Activated CD4-positive, alpha-beta T cell treated with anti-CD3 and anti-CD28 coated beads, Interleukin-2, amount 10 ng/mL, durations not matched to agents 24 days and 14 days (primary cell): ENCODE data around the gene PEX6. TPM values are rescaled to one million over a fixed set of nuclear protein-coding genes. Genes with fewer than 3 reads are reported as not detected.

Source experiments
- DNase-seq: peaks from one replicate; pipeline ENCODE4 v3.0.0; 2022
- H3K27ac Mint-ChIP-seq: one replicate; pipeline ENCODE4 v1.8.0; 2022; ENCODE audit warnings: mild to moderate bottlenecking, mixed read lengths
- H3K27me3 Mint-ChIP-seq: one replicate; pipeline ENCODE4 v1.8.0; 2022; ENCODE audit warnings: mixed read lengths
- H3K36me3 Mint-ChIP-seq: one replicate; pipeline ENCODE4 v1.8.0; 2022; ENCODE audit warnings: low read depth, mild to moderate bottlenecking, mixed read lengths
- H3K4me1 Mint-ChIP-seq: one replicate; pipeline ENCODE4 v1.8.0; 2021; ENCODE audit warnings: mixed read lengths
- H3K4me3 Mint-ChIP-seq: one replicate; pipeline ENCODE4 v1.8.0; 2022; ENCODE audit warnings: mild to moderate bottlenecking, moderate library complexity, mixed read lengths
- H3K9me3 Mint-ChIP-seq: one replicate; pipeline ENCODE4 v1.8.0; 2021; ENCODE audit warnings: mixed read lengths
- intact Hi-C: fragments of 100-400 bp; cut with micrococcal nuclease; formaldehyde crosslinking; loops from one replicate; pipeline ENCODE4 v1.15.1; 2023
- total RNA-seq: library from RNA; stranded (reverse); gene quantifications from 2 replicates; pipeline ENCODE4 v1.2.3, GENCODE V29; 2022

Gene PEX6
- total RNA-seq, 1 donor from 2014 or later: 24.1 TPM

GRCh38 chr6:42984924-42985475 lies 6.0 kb upstream of the PEX6 start:
- H3K36me3 Mint-ChIP-seq: peaks cover 21% of the 10 kb centered on the region
- H3K9me3 Mint-ChIP-seq: no peaks in the 10 kb centered on the region
- peaks cover 46% of the 10 kb centered on the region for H3K4me1 Mint-ChIP-seq
- peak overlapping the region; percentile 91 for H3K27ac Mint-ChIP-seq
- no peaks in the 10 kb centered on the region for H3K27me3 Mint-ChIP-seq
- peak; percentile 81 for DNase-seq
- intact Hi-C loops: loop anchor here (1.0 to 2.0 kb wide), 5 partner anchors 28 to 238 kb away; partner anchors contain the start of genes CNPY3, KLC4, MEA1 and MRPL2
- peak overlapping the region; percentile 98 for H3K4me3 Mint-ChIP-seq

- Mint-ChIP-seq H3K27ac (peak within 1 kb of the TSS; percentile 91), H3K4me3 (peak within 1 kb of the TSS; percentile 98), H3K4me1 (peaks cover 54% of the 10 kb centered on the region), H3K36me3 (peaks cover 17% of the 10 kb centered on the region), H3K9me3 (no peaks in the 10 kb centered on the region), H3K27me3 (no peaks in the 10 kb centered on the region)
- peak; percentile 99 for DNase-seq
- intact Hi-C loops: loop anchor here (1.0 to 2.0 kb wide), 5 partner anchors 29 to 237 kb away; partner anchors contain the start of genes CNPY3, KLC4, MEA1 and MRPL2
These were observed 5.3 kb upstream of the PEX6 start, which contains the start of gene PPP2R5D for GRCh38 chr6:42984001-42984923. TSS of gene PPP2R5D (plus strand) at chr6:42984570. CDS start at chr6:42984678, 108 bp downstream.

- Mint-ChIP-seq H3K36me3 (peaks cover 8% of the 10 kb centered on the region), H3K4me3 (peak overlapping the region; percentile 1), H3K9me3 (no peaks in the 10 kb centered on the region), H3K27ac (peak overlapping the region; percentile 17), H3K4me1 (peaks cover 47% of the 10 kb centered on the region), H3K27me3 (no peaks in the 10 kb centered on the region)
- intact Hi-C loops: no loop called here
- DNase-seq: no peak
These were observed 2.9 kb upstream of the PEX6 start for GRCh38 chr6:42981836-42982235.

GRCh38 chr6:42979523-42980177 lies 669 bp upstream of the PEX6 start:
- no peaks in the 10 kb centered on the region for H3K27me3 Mint-ChIP-seq
- peak overlapping the region; percentile 91 for H3K4me3 Mint-ChIP-seq
- intact Hi-C loops: loop anchor here (1.0 to 5.0 kb wide), 3 partner anchors 35 to 73 kb away; partner anchors contain the start of genes CNPY3, CUL7 and KLHDC3
- H3K4me1 Mint-ChIP-seq: peaks cover 35% of the 10 kb centered on the region
- peak; percentile 64 for DNase-seq
- peak overlapping the region; percentile 97 for H3K27ac Mint-ChIP-seq
- no peaks in the 10 kb centered on the region for H3K9me3 Mint-ChIP-seq
- peaks cover 13% of the 10 kb centered on the region for H3K36me3 Mint-ChIP-seq

GRCh38 chr6:42978487-42978838 lies 518 bp downstream of the PEX6 start:
- Mint-ChIP-seq H3K4me1 (peaks cover 33% of the 10 kb centered on the region), H3K36me3 (peaks cover 17% of the 10 kb centered on the region), H3K27me3 (no peaks in the 10 kb centered on the region), H3K4me3 (peak overlapping the region; percentile 91), H3K27ac (peak overlapping the region; percentile 74), H3K9me3 (no peaks in the 10 kb centered on the region)
- DNase-seq: peak; percentile 68
- intact Hi-C loops: loop anchor here (5.0 kb wide), 1 partner anchor 74 kb away; the partner anchor contains the start of gene CUL7

- Mint-ChIP-seq H3K27ac (peak overlapping the region; percentile 69), H3K36me3 (peaks cover 25% of the 10 kb centered on the region), H3K4me3 (no peak overlapping the region), H3K4me1 (peaks cover 27% of the 10 kb centered on the region), H3K9me3 (no peaks in the 10 kb centered on the region), H3K27me3 (no peaks in the 10 kb centered on the region)
- DNase-seq: no peak
- intact Hi-C loops: loop anchor here (5.0 kb wide), 1 partner anchor 77 kb away; the partner anchor contains the start of gene CUL7
These were observed 4.0 kb downstream of the PEX6 start for GRCh38 chr6:42974919-42975505.

GRCh38 chr6:42973926-42974325 lies 5.1 kb downstream of the PEX6 start:
- Mint-ChIP-seq H3K4me1 (peaks cover 18% of the 10 kb centered on the region), H3K9me3 (no peaks in the 10 kb centered on the region), H3K27me3 (no peaks in the 10 kb centered on the region), H3K36me3 (peaks cover 28% of the 10 kb centered on the region), H3K4me3 (no peak overlapping the region), H3K27ac (peak overlapping the region; percentile 62)
- intact Hi-C loops: no loop called here
- no peak for DNase-seq

- intact Hi-C loops: no loop called here
- Mint-ChIP-seq H3K27ac (no peak overlapping the region), H3K4me1 (peaks cover 10% of the 10 kb centered on the region), H3K36me3 (peaks cover 27% of the 10 kb centered on the region), H3K27me3 (no peaks in the 10 kb centered on the region), H3K4me3 (no peak overlapping the region), H3K9me3 (no peaks in the 10 kb centered on the region)
- DNase-seq: no peak
These were observed 7.1 kb downstream of the PEX6 start for GRCh38 chr6:42971746-42972327.

GRCh38 chr6:42970871-42971612 lies 7.9 kb downstream of the PEX6 start:
- Mint-ChIP-seq H3K4me3 (no peak overlapping the region), H3K36me3 (peaks cover 27% of the 10 kb centered on the region), H3K4me1 (peaks cover 9% of the 10 kb centered on the region), H3K27me3 (no peaks in the 10 kb centered on the region), H3K9me3 (no peaks in the 10 kb centered on the region), H3K27ac (no peak overlapping the region)
- no peak for DNase-seq
- intact Hi-C loops: no loop called here

GRCh38 chr6:42969934-42970333 lies 9.0 kb downstream of the PEX6 start:
- no peak for DNase-seq
- Mint-ChIP-seq H3K36me3 (peaks cover 29% of the 10 kb centered on the region), H3K4me3 (no peak overlapping the region), H3K27me3 (no peaks in the 10 kb centered on the region), H3K4me1 (peaks cover 7% of the 10 kb centered on the region), H3K27ac (no peak overlapping the region), H3K9me3 (no peaks in the 10 kb centered on the region)
- intact Hi-C loops: no loop called here

- no peak overlapping the region for H3K27ac Mint-ChIP-seq
- H3K4me1 Mint-ChIP-seq: peaks cover 5% of the 10 kb centered on the region
- H3K27me3 Mint-ChIP-seq: no peaks in the 10 kb centered on the region
- H3K36me3 Mint-ChIP-seq: peaks cover 30% of the 10 kb centered on the region
- no peak overlapping the region for H3K4me3 Mint-ChIP-seq
- H3K9me3 Mint-ChIP-seq: no peaks in the 10 kb centered on the region
- DNase-seq: no peak
- intact Hi-C loops: no loop called here
These were observed 9.6 kb downstream of the PEX6 start for GRCh38 chr6:42969431-42969830.

GRCh38 chr6:42968783-42969182 lies 10.2 kb downstream of the PEX6 start:
- Mint-ChIP-seq H3K27ac (no peak overlapping the region), H3K27me3 (no peaks in the 10 kb centered on the region), H3K36me3 (peaks cover 29% of the 10 kb centered on the region), H3K9me3 (no peaks in the 10 kb centered on the region), H3K4me1 (peaks cover 3% of the 10 kb centered on the region), H3K4me3 (no peak overlapping the region)
- DNase-seq: no peak
- intact Hi-C loops: no loop called here
